GM18519 (cell line): ENCODE data around the gene NFS1.
"Not testable (repeated sequence)": the region's sequence is repeated elsewhere in the genome, so short reads cannot be mapped to it uniquely, and the experiment has no call there.

ENCODE experiments used
- ATAC-seq: cut with Tn5 transposase; IDR thresholded peaks from one replicate; pipeline ENCODE4 v1.9.1; 2021; ENCODE audit warnings: mild to moderate bottlenecking, moderate library complexity; ENCODE audit not compliant: unreplicated experiment, low FRiP score

The NFS1 gene

GRCh38 chr20:35710884-35711587 lies 11.9 kb upstream of the NFS1 start:
- no peak for ATAC-seq

- no peak for ATAC-seq
Measured at GRCh38 chr20:35710039-35710438, 10.9 kb upstream of the NFS1 start.

- ATAC-seq = no peak
Measured at GRCh38 chr20:35709259-35709658, 10.1 kb upstream of the NFS1 start.

GRCh38 chr20:35708502-35708901 lies 9.3 kb upstream of the NFS1 start:
- ATAC-seq = no peak

GRCh38 chr20:35706591-35707529 lies 7.7 kb upstream of the NFS1 start:
- not testable (repeated sequence) for ATAC-seq

GRCh38 chr20:35705894-35706293 lies 6.7 kb upstream of the NFS1 start:
- ATAC-seq = not testable (repeated sequence)

- ATAC-seq = no peak
Measured at GRCh38 chr20:35704514-35705261, 5.5 kb upstream of the NFS1 start.

GRCh38 chr20:35702824-35703695 lies 3.9 kb upstream of the NFS1 start:
- no peak for ATAC-seq

- ATAC-seq = no peak
Measured at GRCh38 chr20:35702051-35702823, 3.1 kb upstream of the NFS1 start.

GRCh38 chr20:35700625-35701148 lies 1.5 kb upstream of the NFS1 start:
- no peak for ATAC-seq

- ATAC-seq = no peak
Measured at GRCh38 chr20:35699957-35700624, 939 bp upstream of the NFS1 start.

- no peak for ATAC-seq
Measured at GRCh38 chr20:35698298-35699126, 640 bp downstream of the NFS1 start.

- no peak for ATAC-seq
Measured at GRCh38 chr20:35697696-35698297, 1.4 kb downstream of the NFS1 start.

- no peak for ATAC-seq
Measured at GRCh38 chr20:35695978-35696377, 3.2 kb downstream of the NFS1 start.

- no peak for ATAC-seq
Measured at GRCh38 chr20:35695245-35695749, 3.9 kb downstream of the NFS1 start.

GRCh38 chr20:35690265-35690664 lies 8.9 kb downstream of the NFS1 start:
- no peak for ATAC-seq

GRCh38 chr20:35686872-35687271 lies 12.3 kb downstream of the NFS1 start:
- ATAC-seq = not testable (repeated sequence)
